Ovary (tissue), 9 donors: Measurements from ENCODE around the gene COQ4. TPM values are rescaled to one million over a fixed set of nuclear protein-coding genes. Genes with fewer than 3 reads are reported as not detected.

Experiments used
- DNase-seq, 5 donors: peaks; one replicate each; pipeline ENCODE4 v3.0.0-alpha.2; 2019 to 2020
- H3K27ac ChIP-seq, 2 donors: fragments of 200-600 bp; one replicate each; pipeline versions ENCODE4 v1.5.1 to v1.8.0; 2019 to 2022
- H3K27me3 ChIP-seq: fragments of 200-600 bp; one replicate; pipeline ENCODE4 v1.8.0; 2022
- H3K36me3 ChIP-seq: fragments of 200-600 bp; sonication (generic); one replicate; pipeline ENCODE4 v1.5.1; 2019
- H3K4me1 ChIP-seq: one replicate; pipeline ENCODE4 v1.8.1; 2013; ENCODE audit warnings: mild to moderate bottlenecking, moderate library complexity; ENCODE audit not compliant: insufficient read depth
- H3K4me3 ChIP-seq: fragments of 200-600 bp; sonication (generic); one replicate; pipeline ENCODE4 v1.5.1; 2017
- H3K9me3 ChIP-seq, 2 donors: fragments of 200-600 bp in 1 of 2; sonication (generic) in 1 of 2; one replicate each; pipeline versions ENCODE4 v1.5.1 to v1.8.1; 2013 to 2019; ENCODE audit warnings: mild to moderate bottlenecking in 1 of 2, moderate library complexity in 1 of 2
- EP300 ChIP-seq: sonication (generic); formaldehyde crosslinking; IDR thresholded peaks from one replicate; pipeline ENCODE4 v1.6.1; 2017; ENCODE audit warnings: antibody characterized with exemption
- POLR2A ChIP-seq: fragments of 450-650 bp; IDR thresholded peaks from one replicate; pipeline ENCODE4 v1.6.1; 2017; ENCODE audit warnings: antibody characterized with exemption, mild to moderate bottlenecking, moderate library complexity
- WGBS, 3 donors: extraction: QIAGEN DNeasy Blood & Tissue Kit in 1 of 3; methylation state at CpG; one replicate each; pipeline versions ENCODE4 v1.1.5 to v1.1.7; 2013 to 2017; 5-methylcytosine and 5-hydroxymethylcytosine counted together
- intact Hi-C, 4 donors: fragments of 100-400 bp; cut with DNase I; formaldehyde crosslinking; loops; one replicate each; pipeline versions ENCODE4 v1.11.0 to v1.15.1; 2022 to 2023
- polyA plus RNA-seq, 2 donors: library from polyadenylated mRNA; stranded (reverse); fragments of 200-250 nt in 1 of 2; fragments of 350-450 nt in 1 of 2; fragmentation: Illumina TruSeq in 1 of 2; extraction: RNeasy Lipid Tissue Mini Kit (QIAGEN cat#74804) in 1 of 2; gene quantifications; one replicate each; pipeline ENCODE4 v1.2.3, GENCODE V29; 2013 to 2014
- total RNA-seq, 7 donors: library from RNA; depleted of rRNA in 2 of 7; stranded (reverse); fragments of >200 nt in 2 of 7; fragmentation: NEBNext Ultra II Directional in 3 of 7; extraction: Animal tissue kit (Norgen Biotek cat#: 25700) in 3 of 7; gene quantifications; one replicate each; pipeline versions ENCODE4 v1.1.0 to v1.2.4, GENCODE V29; 2016 to 2023
- TF ChIP-seq, protein P1 (sequence below), 3 donors: fragments of 450-650 bp in 2 of 3; fragments of 200-600 bp in 1 of 3; IDR thresholded peaks; one replicate each; pipeline versions ENCODE4 v1.5.1 to v1.8.0; 2016 to 2022; ENCODE audit warnings: antibody characterized with exemption in 3 of 3, mild to moderate bottlenecking in 1 of 3
- donor health status: DM: no; HTN: no; CAD: no; lungs with moderate emphysema.
- donor health status: DM: no; HTN: no; CAD: no.
- donor health status: Bipolar disorder and iron deficiency.
- donor health status: DM: yes; HTN: yes; CAD: no.
- donor health status: DM: no; HTN: no; CAD: no.
- donor health status: DM: yes; HTN: yes; CAD: no.

COQ4 gene
- total and polyA plus RNA-seq, 9 donors, result 22.0 to 75.7 (median 34.2) TPM

DNA sequence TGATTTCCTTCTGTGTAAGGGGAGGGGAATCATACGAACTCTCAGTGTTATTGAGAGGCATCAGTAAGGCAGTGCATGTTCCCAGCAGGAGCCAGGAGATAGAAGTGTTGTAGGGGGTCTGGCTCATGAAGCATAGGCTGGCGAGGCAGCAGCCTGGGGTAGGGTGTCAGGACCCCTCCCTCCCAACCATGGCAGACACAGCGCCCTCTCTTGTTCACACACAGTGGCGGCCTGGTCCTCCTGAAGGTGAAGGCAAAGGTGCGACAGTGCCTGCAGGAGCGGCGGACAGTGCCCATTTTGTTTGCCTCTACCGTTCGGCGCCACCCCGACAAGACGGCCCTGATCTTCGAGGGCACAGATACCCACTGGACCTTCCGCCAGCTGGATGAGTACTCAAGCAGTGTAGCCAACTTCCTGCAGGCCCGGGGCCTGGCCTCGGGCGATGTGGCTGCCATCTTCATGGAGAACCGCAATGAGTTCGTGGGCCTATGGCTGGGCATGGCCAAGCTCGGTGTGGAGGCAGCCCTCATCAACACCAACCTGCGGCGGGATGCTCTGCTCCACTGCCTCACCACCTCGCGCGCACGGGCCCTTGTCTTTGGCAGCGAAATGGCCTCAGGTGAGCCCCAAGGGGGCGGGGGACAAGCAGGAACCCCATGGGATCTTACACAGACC lies 22.4 kb downstream of the COQ4 start:
- Histone ChIP-seq H3K36me3 (no peaks in the 10 kb centered on the region), H3K9me3 (no peaks in the 10 kb centered on the region), H3K4me3 (no peak overlapping the region), H3K27me3 (no peaks in the 10 kb centered on the region), H3K4me1 (peaks cover 4% of the 10 kb centered on the region), H3K27ac (no peak overlapping the region)
- WGBS, 3 donors, result 91 to 95% (median 92%) methylated on average over 27 to 28 of the region's 28 CpGs
- TF ChIP-seq POLR2A (no peak), EP300 (no peak)
- TF ChIP-seq, protein P1, sequence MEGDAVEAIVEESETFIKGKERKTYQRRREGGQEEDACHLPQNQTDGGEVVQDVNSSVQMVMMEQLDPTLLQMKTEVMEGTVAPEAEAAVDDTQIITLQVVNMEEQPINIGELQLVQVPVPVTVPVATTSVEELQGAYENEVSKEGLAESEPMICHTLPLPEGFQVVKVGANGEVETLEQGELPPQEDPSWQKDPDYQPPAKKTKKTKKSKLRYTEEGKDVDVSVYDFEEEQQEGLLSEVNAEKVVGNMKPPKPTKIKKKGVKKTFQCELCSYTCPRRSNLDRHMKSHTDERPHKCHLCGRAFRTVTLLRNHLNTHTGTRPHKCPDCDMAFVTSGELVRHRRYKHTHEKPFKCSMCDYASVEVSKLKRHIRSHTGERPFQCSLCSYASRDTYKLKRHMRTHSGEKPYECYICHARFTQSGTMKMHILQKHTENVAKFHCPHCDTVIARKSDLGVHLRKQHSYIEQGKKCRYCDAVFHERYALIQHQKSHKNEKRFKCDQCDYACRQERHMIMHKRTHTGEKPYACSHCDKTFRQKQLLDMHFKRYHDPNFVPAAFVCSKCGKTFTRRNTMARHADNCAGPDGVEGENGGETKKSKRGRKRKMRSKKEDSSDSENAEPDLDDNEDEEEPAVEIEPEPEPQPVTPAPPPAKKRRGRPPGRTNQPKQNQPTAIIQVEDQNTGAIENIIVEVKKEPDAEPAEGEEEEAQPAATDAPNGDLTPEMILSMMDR (IDR thresholded peaks at IDR 0.05), result no peak
- DNase-seq, result no peak
- intact Hi-C loops, result no loop called here

DNA sequence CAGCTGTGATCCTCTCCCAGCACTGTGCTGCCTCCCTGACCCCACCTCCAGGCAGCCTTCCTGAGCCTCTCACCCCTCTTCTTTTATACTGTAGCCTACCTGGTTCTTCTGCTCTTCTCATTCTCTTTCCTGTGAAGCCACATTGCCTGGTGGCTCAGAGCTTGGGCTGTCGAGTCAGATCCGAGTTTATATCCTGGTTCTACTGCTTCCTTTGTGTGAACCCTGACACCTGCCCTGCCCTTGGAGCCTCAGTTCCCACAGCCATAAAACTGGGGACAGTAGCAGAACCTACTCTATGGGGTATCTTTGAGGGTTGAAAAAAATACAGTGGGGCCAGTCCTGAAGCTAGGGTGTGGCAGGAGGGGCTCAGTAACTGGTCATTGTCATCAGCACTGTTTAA lies 26.5 kb downstream of the COQ4 start:
- TF ChIP-seq EP300, result no peak
- no peak for TF ChIP-seq POLR2A
- TF ChIP-seq, protein P1 (IDR thresholded peaks at IDR 0.05), result no peak
- intact Hi-C loops, result no loop called here
- H3K27me3 ChIP-seq, result no peaks in the 10 kb centered on the region
- no peak for DNase-seq
- 83 to 93% (median 90%) methylated on average over 2 of the region's 2 CpGs for WGBS, 3 donors
- no peaks in the 10 kb centered on the region for H3K9me3 ChIP-seq
- H3K27ac ChIP-seq, result no peak overlapping the region
- H3K4me3 ChIP-seq, result no peak overlapping the region
- no peaks in the 10 kb centered on the region for H3K4me1 ChIP-seq
- H3K36me3 ChIP-seq, result no peaks in the 10 kb centered on the region

DNA sequence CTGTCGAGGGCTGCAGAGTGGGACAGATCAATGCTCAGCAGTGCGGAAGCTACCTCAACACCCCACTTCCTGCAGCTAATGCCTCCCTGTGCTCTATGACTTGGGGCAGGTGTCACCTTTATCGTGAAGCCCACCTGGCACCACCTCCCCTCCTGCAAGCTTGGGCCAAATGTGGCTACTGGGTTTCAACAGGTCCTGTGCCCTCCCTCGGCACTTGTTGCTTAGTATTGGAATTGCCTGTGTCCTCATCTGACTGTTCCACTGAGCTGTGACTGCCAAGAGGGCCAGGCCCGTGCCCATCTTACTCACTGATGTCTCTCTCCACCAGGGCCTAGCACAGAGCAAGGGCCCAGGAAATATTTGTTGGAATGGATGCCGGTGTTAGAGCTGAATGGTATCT lies 27.1 kb downstream of the COQ4 start:
- Histone ChIP-seq H3K9me3 (no peaks in the 10 kb centered on the region), H3K36me3 (no peaks in the 10 kb centered on the region)
- TF ChIP-seq, protein P1 (IDR thresholded peaks at IDR 0.05), result no peak
- no peak for TF ChIP-seq POLR2A
- no peak for TF ChIP-seq EP300

DNA sequence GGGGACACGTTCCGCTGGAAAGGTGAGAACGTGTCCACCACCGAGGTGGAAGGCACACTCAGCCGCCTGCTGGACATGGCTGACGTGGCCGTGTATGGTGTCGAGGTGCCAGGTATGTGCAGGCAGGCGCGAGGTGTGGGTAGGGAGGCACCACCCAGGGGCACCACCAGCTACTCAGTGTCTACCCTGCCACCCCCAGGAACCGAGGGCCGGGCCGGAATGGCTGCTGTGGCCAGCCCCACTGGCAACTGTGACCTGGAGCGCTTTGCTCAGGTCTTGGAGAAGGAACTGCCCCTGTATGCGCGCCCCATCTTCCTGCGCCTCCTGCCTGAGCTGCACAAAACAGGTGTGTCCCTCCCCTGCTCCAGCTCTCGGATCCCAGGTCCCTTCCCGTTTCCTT lies 32.8 kb downstream of the COQ4 start:
- Histone ChIP-seq H3K36me3 (no peaks in the 10 kb centered on the region), H3K4me1 (no peaks in the 10 kb centered on the region), H3K4me3 (no peak overlapping the region), H3K27ac (no peak overlapping the region), H3K27me3 (no peaks in the 10 kb centered on the region), H3K9me3 (no peaks in the 10 kb centered on the region)
- TF ChIP-seq POLR2A (no peak), EP300 (no peak)
- TF ChIP-seq, protein P1 (IDR thresholded peaks at IDR 0.05), result no peak
- no peak for DNase-seq
- intact Hi-C loops, result no loop called here
- WGBS, 3 donors, result 93 to 97% (median 96%) methylated on average over 19 of the region's 19 CpGs

More for the DNA sequence above, 27.1 kb downstream of the COQ4 start:
- DNase-seq, result no peak
- H3K27ac ChIP-seq, result no peak overlapping the region
- no peak overlapping the region for H3K4me3 ChIP-seq
- 87 to 97% (median 92%) methylated on average over 6 of the region's 6 CpGs for WGBS, 3 donors
- H3K27me3 ChIP-seq, result no peaks in the 10 kb centered on the region
- no peaks in the 10 kb centered on the region for H3K4me1 ChIP-seq
- intact Hi-C loops, result no loop called here
